Measurements from ENCODE around the gene FUOM.

DNA sequence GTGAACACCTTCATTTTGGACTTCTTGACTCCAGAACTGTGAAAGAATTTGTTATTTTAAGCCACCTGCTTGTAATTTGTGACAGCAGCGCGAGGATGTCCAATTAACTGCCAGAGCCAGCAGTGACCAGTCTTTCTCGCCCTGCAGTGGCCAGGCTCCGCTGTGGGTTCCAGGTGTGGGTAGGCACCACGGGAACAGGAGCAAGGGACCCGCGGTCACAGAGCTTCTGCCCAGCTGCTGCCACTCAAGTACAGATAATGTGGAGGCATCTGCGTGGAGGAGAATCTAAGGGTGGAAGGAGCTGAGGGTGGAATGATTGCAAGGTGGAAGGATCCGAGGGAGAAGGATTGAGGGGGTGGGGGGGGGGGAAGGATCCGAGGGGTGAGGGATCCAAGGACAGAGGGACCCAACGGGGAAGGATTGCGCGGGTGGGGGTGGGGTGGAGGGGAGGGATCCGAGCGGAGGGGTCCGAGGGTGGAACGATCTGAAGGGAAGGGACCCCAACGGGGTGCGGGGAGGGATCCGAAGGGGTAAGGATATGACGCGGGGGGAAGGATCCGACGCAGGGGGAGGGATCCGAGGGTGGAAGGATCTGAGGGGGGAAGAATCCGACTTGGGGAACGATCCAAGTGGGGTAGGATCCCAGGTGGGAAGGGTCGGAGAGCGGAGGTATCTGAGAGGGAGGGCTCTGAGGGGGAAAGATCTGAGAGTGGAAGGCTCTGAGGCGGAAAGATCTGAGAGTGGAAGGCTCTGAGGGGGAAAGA lies 24.7 kb downstream of the FUOM start:
- no peak for TF ChIP-seq POLR2AphosphoS5 (IDR thresholded peaks at IDR 0.05; ENCODE audit: low read depth)
- TF ChIP-seq, protein P1, sequence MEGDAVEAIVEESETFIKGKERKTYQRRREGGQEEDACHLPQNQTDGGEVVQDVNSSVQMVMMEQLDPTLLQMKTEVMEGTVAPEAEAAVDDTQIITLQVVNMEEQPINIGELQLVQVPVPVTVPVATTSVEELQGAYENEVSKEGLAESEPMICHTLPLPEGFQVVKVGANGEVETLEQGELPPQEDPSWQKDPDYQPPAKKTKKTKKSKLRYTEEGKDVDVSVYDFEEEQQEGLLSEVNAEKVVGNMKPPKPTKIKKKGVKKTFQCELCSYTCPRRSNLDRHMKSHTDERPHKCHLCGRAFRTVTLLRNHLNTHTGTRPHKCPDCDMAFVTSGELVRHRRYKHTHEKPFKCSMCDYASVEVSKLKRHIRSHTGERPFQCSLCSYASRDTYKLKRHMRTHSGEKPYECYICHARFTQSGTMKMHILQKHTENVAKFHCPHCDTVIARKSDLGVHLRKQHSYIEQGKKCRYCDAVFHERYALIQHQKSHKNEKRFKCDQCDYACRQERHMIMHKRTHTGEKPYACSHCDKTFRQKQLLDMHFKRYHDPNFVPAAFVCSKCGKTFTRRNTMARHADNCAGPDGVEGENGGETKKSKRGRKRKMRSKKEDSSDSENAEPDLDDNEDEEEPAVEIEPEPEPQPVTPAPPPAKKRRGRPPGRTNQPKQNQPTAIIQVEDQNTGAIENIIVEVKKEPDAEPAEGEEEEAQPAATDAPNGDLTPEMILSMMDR (IDR thresholded peaks at IDR 0.05; ENCODE audit: insufficient read depth, low read length) = no peak
